Esophagus muscularis mucosa (tissue), 3 donors: ENCODE results near the gene TBC1D12.

Source experiments
- CTCF ChIP-seq, 3 experiments: fragments of 200-600 bp in 2 of 3; fragments of 450-650 bp in 1 of 3; sonication (generic) in 2 of 3; IDR thresholded peaks; one replicate each; pipeline ENCODE4 v1.5.1; 2017 to 2019; ENCODE audit warnings: antibody characterized with exemption in 3 of 3, mild to moderate bottlenecking in 2 of 3, moderate library complexity in 1 of 3
- POLR2AphosphoS5 ChIP-seq, 2 donors: sonication (generic); formaldehyde crosslinking; IDR thresholded peaks; one replicate each; pipeline ENCODE4 v1.6.1; 2017; ENCODE audit warnings: antibody characterized with exemption in 2 of 2

GRCh38 chr10:94489107-94489506 lies 86.8 kb downstream of the TBC1D12 start:
- TF ChIP-seq CTCF (IDR thresholded peaks at IDR 0.05) (no peak), POLR2AphosphoS5 (IDR thresholded peaks at IDR 0.05) (no peak)
